ENCODE data around the gene HNF1B.

DNA sequence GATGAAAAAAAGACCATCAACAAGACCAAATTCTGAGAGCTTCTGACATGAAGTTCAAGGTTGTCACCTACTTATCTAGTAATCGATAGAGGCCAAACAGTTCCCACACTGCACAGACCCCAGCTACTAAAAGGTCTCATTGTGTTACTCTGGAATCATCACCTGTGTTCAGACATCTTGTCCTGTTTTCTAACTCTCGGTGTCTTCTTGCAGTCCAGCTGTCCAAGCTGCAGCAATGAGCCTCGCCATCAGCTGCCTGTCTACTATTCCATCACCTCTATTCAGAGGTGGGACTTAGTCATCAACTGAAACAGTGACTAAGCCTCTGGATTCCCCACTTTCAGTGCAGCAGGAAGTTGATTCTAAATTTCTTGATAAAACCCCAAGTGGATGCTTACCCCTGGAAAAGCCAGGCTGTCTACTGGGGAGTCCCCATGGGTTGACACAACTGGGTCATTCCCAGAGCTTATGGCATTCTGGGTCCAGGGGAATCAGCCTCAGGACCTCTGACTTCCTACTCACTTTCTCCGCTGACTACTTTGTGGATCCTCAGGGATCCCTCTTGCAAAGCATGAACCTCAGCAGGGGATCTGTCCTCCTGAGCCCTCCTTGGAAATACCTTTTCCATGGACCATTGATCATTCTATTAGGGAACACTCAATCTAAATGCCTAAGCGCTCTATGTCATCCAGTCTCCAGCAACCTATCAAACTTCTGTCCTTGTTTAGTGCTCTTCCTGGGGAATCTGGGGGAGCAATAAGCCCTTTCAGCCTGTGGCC lies 46.5 kb downstream of the HNF1B start:
- no peak for TF ChIP-seq POLR2AphosphoS5 (IDR thresholded peaks at IDR 0.05; ENCODE audit: low read depth, low read length)
- TF ChIP-seq TAF1 (IDR thresholded peaks at IDR 0.05; ENCODE audit: borderline replicate concordance, low read depth, low read length), result no peak
- no peak for TF ChIP-seq POLR2A (IDR thresholded peaks at IDR 0.05; ENCODE audit: low read depth, low read length)

Measured in GM12892 (cell line).